GM23338 (cell line): ENCODE results near the gene EFCAB8.

ENCODE experiments used
- CREB1 ChIP-seq: fragments of 250-450 bp; sonication (Bioruptor Pico); IDR thresholded peaks from 2 replicates; pipeline ENCODE4 v1.5.0; 2020; ENCODE audit warnings: low read depth, mild to moderate bottlenecking, moderate library complexity
- CTCF ChIP-seq, 2 experiments: fragments of 200-600 bp in 1 of 2; sonication (generic) in 1 of 2; conservative IDR thresholded peaks; 2 replicates each; pipeline versions ENCODE4 v1.5.1 to v1.6.1; 2016 to 2017; ENCODE audit warnings: antibody characterized with exemption in 2 of 2, low read depth in 2 of 2, mild to moderate bottlenecking in 2 of 2, moderate library complexity in 1 of 2
- ETS1 ChIP-seq: IDR thresholded peaks from 2 replicates; pipeline ENCODE4 v1.6.1; 2016; ENCODE audit warnings: antibody characterized with exemption
- EZH2 ChIP-seq: fragments of 200-600 bp; sonication (generic); IDR thresholded peaks from one replicate; pipeline ENCODE4 v1.8.0; 2017; ENCODE audit warnings: antibody characterized with exemption, mild to moderate bottlenecking, low read depth; ENCODE audit not compliant: unreplicated experiment
- EZH2phosphoT487 ChIP-seq: fragments of 200-600 bp; sonication (generic); IDR thresholded peaks from one replicate; pipeline ENCODE4 v1.8.1; 2018; ENCODE audit warnings: antibody characterized with exemption; ENCODE audit not compliant: unreplicated experiment
- JUNB ChIP-seq: IDR thresholded peaks from one replicate; pipeline ENCODE4 v1.6.1; 2016; ENCODE audit warnings: antibody characterized with exemption; ENCODE audit not compliant: unreplicated experiment
- NANOG ChIP-seq: IDR thresholded peaks from 2 replicates; pipeline ENCODE4 v1.6.1; 2016; ENCODE audit warnings: antibody characterized with exemption, borderline replicate concordance
- POLR2AphosphoS5 ChIP-seq: IDR thresholded peaks from 2 replicates; pipeline ENCODE4 v1.6.1; 2016; ENCODE audit warnings: antibody characterized with exemption, low read depth
- REST ChIP-seq: IDR thresholded peaks from one replicate; pipeline ENCODE4 v1.6.1; 2018; ENCODE audit warnings: antibody characterized with exemption; ENCODE audit not compliant: unreplicated experiment
- STAT1 ChIP-seq: IDR thresholded peaks from one replicate; pipeline ENCODE4 v1.6.1; 2016; ENCODE audit warnings: antibody characterized with exemption; ENCODE audit not compliant: unreplicated experiment
- ZNF114 ChIP-seq: fragments of 250-450 bp; sonication (Bioruptor Pico); IDR thresholded peaks from 2 replicates; pipeline ENCODE4 v1.5.0; 2020; ENCODE audit warnings: mild to moderate bottlenecking, moderate library complexity
- ZNF331 ChIP-seq: fragments of 250-450 bp; sonication (Bioruptor Pico); IDR thresholded peaks from 2 replicates; pipeline ENCODE4 v1.5.0; 2020; ENCODE audit warnings: low read depth, mild to moderate bottlenecking, moderate library complexity
- ZNF462 ChIP-seq: fragments of 250-450 bp; sonication (Bioruptor Pico); IDR thresholded peaks from 2 replicates; pipeline ENCODE4 v1.5.0; 2020; ENCODE audit warnings: mild to moderate bottlenecking, moderate library complexity

GRCh38 chr20:32820698-32821377 lies 37.9 kb upstream of the EFCAB8 start:
- TF ChIP-seq CTCF (conservative IDR thresholded peaks at IDR 0.05; ENCODE audit: low read depth in 2 of 2): no peak
- no peak for TF ChIP-seq JUNB
- TF ChIP-seq REST: no peak
- no peak for TF ChIP-seq POLR2AphosphoS5
- no peak for TF ChIP-seq EZH2phosphoT487
- no peak for TF ChIP-seq EZH2
- no peak for TF ChIP-seq STAT1
- no peak for TF ChIP-seq ZNF114 (CRISPR knock-in tag)
- no peak for TF ChIP-seq CREB1 (CRISPR knock-in tag)
- no peak for TF ChIP-seq NANOG
- TF ChIP-seq ZNF462 (CRISPR knock-in tag): no peak
- no peak for TF ChIP-seq ZNF331
- TF ChIP-seq ETS1: no peak
